RWPE2 (cell line): Measurements from ENCODE around the gene ACTL6B.

ENCODE experiments used
- ATAC-seq: fragments of 200-7000 bp; cut with Tn5 transposase; 3 replicates; pipeline ENCODE4 v1.9.1; 2021; ENCODE audit warnings: low read depth
- DNase-seq: peaks from one replicate; pipeline ENCODE4 v3.0.0-alpha.2; 2020; ENCODE audit warnings: low spot score
- H3K27ac ChIP-seq: fragments of 450-650 bp; 2 replicates; pipeline ENCODE4 v1.5.1; 2017; ENCODE audit warnings: mild to moderate bottlenecking; ENCODE audit not compliant: poor library complexity, severe bottlenecking
- H3K27me3 ChIP-seq: fragments of 250-450 bp; sonication (Bioruptor Pico); 2 replicates; pipeline ENCODE4 v1.5.1; 2021; ENCODE audit warnings: mild to moderate bottlenecking, moderate library complexity; ENCODE audit not compliant: insufficient read depth, poor library complexity, severe bottlenecking
- H3K36me3 ChIP-seq: fragments of 250-450 bp; sonication (Bioruptor Pico); 2 replicates; pipeline ENCODE4 v1.5.1; 2020; ENCODE audit warnings: low read depth, mild to moderate bottlenecking, moderate library complexity
- H3K4me1 ChIP-seq: fragments of 250-450 bp; sonication (Bioruptor Pico); 2 replicates; pipeline ENCODE4 v1.5.1; 2021; ENCODE audit warnings: mild to moderate bottlenecking, moderate library complexity; ENCODE audit not compliant: insufficient read depth, poor library complexity, severe bottlenecking
- H3K4me3 ChIP-seq: fragments of 250-450 bp; sonication (Bioruptor Pico); 2 replicates; pipeline ENCODE4 v1.5.1; 2021; ENCODE audit warnings: mild to moderate bottlenecking, moderate library complexity; ENCODE audit not compliant: severe bottlenecking
- H3K9me3 ChIP-seq: fragments of 250-450 bp; sonication (Bioruptor Pico); 2 replicates; pipeline ENCODE4 v1.5.1; 2021; ENCODE audit warnings: mild to moderate bottlenecking, moderate library complexity; ENCODE audit not compliant: severe bottlenecking
- TF ChIP-seq, protein P1 (sequence below): fragments of 450-650 bp; IDR thresholded peaks from one replicate; pipeline ENCODE4 v1.5.1; 2017; ENCODE audit warnings: mild to moderate bottlenecking, moderate library complexity; ENCODE audit not compliant: poor library complexity, severe bottlenecking

The ACTL6B gene

GRCh38 chr7:100604028-100604975, 51.9 kb downstream of the ACTL6B start:
- Histone ChIP-seq H3K4me1 (no peaks in the 10 kb centered on the region), H3K27me3 (no peaks in the 10 kb centered on the region), H3K27ac (peak overlapping the region; percentile 22), H3K9me3 (no peaks in the 10 kb centered on the region), H3K36me3 (no peaks in the 10 kb centered on the region), H3K4me3 (peak overlapping the region; percentile 52)
- TF ChIP-seq, protein P1, sequence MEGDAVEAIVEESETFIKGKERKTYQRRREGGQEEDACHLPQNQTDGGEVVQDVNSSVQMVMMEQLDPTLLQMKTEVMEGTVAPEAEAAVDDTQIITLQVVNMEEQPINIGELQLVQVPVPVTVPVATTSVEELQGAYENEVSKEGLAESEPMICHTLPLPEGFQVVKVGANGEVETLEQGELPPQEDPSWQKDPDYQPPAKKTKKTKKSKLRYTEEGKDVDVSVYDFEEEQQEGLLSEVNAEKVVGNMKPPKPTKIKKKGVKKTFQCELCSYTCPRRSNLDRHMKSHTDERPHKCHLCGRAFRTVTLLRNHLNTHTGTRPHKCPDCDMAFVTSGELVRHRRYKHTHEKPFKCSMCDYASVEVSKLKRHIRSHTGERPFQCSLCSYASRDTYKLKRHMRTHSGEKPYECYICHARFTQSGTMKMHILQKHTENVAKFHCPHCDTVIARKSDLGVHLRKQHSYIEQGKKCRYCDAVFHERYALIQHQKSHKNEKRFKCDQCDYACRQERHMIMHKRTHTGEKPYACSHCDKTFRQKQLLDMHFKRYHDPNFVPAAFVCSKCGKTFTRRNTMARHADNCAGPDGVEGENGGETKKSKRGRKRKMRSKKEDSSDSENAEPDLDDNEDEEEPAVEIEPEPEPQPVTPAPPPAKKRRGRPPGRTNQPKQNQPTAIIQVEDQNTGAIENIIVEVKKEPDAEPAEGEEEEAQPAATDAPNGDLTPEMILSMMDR, result peak; percentile 77
- ATAC-seq, result peak; percentile 76
- peak; percentile 81 for DNase-seq

GRCh38 chr7:100603726-100604027, 52.6 kb downstream of the ACTL6B start:
- TF ChIP-seq, protein P1, result no peak
- peak overlapping the region; percentile 52 for H3K4me3 ChIP-seq
- no peak for DNase-seq
- H3K27ac ChIP-seq, result peak overlapping the region; percentile 22
- no peaks in the 10 kb centered on the region for H3K36me3 ChIP-seq
- no peaks in the 10 kb centered on the region for H3K27me3 ChIP-seq
- no peaks in the 10 kb centered on the region for H3K4me1 ChIP-seq
- no peaks in the 10 kb centered on the region for H3K9me3 ChIP-seq
- no peak for ATAC-seq

DNA sequence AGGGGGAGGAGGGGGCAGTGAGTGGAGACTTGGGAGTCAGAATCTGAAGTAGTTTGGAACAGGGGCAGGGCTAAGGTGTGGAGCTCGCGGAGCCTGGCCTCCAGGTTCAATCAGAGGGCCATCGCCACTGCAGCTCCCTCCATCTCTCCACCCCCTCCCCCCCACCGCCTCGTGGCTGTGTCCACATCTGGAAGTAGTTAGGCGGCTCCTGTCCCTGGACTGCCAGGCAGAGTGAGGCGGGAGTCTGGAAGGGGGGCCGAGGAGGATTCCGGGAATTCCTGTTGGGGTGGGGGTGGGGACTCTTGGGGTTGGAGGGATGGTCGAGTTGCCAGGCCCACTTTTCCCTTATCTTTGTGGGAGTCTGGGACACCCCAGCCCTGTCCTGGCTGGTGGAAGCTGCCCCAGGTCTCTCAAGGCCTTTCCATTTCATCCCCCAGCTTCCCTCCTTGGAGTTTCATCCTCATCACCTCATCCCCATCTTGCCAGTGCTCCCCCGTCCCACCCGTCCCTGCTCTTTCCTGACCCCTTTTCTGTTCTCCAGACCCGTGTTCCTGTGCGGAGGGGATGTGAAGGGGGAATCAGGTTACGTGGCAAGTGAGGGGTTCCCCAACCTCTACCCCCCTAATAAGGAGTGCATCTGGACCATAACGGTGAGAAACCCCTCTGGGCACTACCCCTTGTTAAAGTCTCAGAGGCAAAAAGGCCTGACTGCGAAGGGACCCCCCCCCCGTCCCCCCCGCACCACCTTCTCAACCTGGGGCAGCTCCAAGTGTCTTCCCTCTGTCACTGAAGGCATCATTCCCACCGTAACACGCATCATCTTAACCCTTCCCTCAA, 53.1 kb downstream of the ACTL6B start:
- ATAC-seq, result no peak
- Histone ChIP-seq H3K27ac (peak overlapping the region; percentile 22), H3K9me3 (no peaks in the 10 kb centered on the region), H3K27me3 (no peaks in the 10 kb centered on the region), H3K4me3 (no peak overlapping the region), H3K36me3 (no peaks in the 10 kb centered on the region), H3K4me1 (no peaks in the 10 kb centered on the region)
- DNase-seq, result no peak
- TF ChIP-seq, protein P1, result no peak

GRCh38 chr7:100600730-100601038, 55.6 kb downstream of the ACTL6B start:
- Histone ChIP-seq H3K27ac (no peak overlapping the region), H3K27me3 (no peaks in the 10 kb centered on the region), H3K36me3 (no peaks in the 10 kb centered on the region), H3K4me3 (no peak overlapping the region), H3K9me3 (no peaks in the 10 kb centered on the region), H3K4me1 (no peaks in the 10 kb centered on the region)
- no peak for ATAC-seq
- TF ChIP-seq, protein P1, result no peak
- no peak for DNase-seq
